Stimulated activated CD8-positive, alpha-beta memory T cell treated with anti-CD3 and anti-CD28 coated beads, Interleukin-7, amount 100 ng/mL, for 48 hours (primary cell): ENCODE results near the gene HOXA11.

Source experiments
- DNase-seq, 2 donors: peaks; one replicate each; pipeline ENCODE4 v3.0.0-alpha.2; 2020; ENCODE audit warnings: low read depth in 1 of 2; ENCODE audit errors: extremely low read depth in 1 of 2

Gene HOXA11

GRCh38 chr7:27194002-27194352, 8.9 kb upstream of the HOXA11 start:
- DNase-seq = no peak

DNA sequence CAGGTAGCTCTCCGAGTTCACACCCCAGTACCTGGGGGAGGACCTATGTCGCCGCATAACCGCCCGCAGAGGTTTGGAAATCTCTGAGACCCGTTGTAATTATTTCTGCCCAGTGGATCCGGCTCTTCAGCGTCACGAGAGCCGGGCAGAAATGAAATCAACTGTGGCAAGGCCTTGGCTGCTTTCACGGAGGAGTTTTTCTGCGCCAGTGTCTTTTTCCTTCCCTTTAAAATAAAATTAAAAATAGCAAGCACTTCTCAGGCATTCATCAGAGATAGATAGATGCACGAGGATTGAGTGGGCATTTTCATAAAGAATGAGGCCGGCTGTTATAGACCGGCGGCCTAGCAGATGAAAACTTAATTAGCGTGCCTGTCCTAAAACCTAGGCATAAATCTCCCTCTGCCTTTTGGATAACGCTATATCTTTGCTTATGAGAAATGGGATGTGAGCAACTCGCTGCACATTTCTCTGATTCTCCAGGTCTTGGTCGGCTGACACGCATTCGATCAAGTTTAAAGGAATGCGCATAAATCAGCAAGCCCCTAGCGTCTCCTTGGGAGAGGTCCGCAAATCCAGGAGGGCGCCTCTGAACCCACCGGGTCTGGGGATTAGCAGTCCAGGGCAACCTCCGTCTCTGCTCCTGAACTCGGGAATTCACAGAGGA, 8.4 kb upstream of the HOXA11 start:
- DNase-seq = no peak

DNA sequence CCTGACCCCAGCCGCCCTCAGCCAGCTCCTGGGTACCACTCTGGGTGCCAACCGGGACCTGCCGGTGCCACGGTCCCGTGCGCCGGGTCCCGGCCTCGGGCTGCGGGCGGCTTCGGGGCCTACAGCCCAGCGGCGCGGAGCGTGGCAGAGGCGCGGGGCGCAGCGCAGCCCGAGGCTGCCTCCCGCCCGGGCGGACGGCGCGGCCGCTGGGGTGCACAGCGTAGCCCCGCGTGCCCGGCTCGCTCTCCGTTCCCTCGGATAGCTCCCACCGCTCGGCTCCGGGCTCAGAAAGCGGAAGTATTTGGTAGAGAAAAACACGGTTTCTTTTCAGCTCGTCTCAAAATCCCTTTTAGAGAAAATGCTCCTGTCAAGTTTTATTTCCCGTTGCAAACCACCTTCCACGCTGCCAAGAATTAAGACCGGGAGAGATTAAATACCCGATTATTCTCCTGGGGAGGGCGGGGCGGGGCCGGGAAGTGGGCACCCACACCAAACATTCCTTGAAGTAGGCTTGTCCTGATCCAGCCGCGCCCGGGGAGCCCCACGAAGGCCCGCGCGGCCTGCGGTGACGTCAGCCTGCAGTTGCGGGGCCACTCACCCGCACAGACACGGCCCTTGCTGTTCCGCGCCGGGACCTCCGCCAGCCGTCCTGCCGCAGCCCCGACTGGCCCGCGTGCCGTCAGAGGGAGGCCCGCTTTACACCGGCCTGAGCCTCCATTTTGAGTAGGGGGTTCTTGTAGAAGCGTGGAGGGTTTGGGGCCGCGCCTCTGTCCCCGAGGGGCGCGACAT, 7.7 kb upstream of the HOXA11 start:
- no peak for DNase-seq

DNA sequence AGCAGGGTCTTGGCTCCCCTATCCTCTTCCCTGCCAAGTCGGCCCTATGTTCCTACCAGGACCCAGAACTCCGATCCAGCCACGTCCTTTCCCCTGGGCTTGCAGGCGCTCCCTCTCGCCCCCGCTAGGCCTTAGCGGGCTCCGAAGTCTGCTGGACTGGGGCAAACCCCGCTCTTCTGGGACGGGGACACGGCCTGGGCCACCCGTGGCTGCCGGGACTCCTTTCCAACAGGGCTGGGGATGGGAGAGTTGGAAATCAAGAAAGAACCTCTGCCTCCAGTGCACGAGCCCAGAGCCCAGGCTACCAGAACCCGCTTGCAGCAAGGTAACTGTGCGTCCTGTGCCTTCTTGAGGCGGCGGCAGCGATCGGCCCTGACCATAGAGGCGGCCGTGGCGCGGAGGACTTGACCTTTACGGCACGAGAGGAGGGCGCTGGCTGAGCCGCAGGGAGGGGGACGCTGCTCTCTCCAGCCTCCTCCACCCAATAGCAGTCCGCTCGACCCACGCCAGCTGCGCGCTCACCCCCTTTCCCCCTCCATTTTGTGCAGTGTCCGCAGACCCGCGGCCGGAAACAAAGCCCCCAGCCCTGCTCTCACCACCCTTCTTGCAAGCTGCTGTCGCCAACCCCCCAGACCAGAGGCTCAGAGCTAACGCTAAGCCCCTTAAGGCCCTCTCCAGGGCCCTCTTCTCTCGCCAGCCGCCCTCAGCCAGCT, 7.0 kb upstream of the HOXA11 start:
- no peak for DNase-seq

DNA sequence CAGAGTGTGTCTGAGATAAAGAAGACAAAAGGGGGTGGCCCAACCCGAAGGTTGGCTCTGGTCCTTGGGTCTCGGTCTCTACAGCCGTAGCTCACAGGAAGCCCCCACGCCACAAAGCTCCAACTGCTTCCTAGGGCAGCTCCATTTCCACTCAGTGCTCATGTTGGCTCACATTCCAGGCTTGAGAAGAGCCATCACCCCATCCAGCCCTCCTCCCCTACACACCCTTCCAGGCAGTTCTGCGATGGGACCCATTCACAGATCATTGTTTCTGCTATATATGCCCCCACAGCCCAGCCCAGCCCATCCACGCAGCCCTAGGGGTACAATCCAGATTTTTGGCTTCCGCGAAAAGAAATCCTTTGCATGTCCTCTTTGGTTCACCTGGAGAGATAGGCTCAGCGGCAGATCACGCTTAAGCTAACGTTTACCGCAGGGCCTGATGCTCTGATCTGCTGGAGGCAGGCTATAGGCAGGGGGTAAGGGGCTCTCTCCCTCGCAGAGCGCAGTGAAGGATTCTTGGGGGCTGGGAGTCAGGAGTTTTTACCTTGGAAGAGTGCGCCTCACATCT, 6.2 kb upstream of the HOXA11 start:
- no peak for DNase-seq

GRCh38 chr7:27189997-27190748, 5.1 kb upstream of the HOXA11 start:
- no peak for DNase-seq

GRCh38 chr7:27189295-27189996, 4.4 kb upstream of the HOXA11 start:
- no peak for DNase-seq

GRCh38 chr7:27188386-27189294, 3.6 kb upstream of the HOXA11 start:
- no peak for DNase-seq

DNA sequence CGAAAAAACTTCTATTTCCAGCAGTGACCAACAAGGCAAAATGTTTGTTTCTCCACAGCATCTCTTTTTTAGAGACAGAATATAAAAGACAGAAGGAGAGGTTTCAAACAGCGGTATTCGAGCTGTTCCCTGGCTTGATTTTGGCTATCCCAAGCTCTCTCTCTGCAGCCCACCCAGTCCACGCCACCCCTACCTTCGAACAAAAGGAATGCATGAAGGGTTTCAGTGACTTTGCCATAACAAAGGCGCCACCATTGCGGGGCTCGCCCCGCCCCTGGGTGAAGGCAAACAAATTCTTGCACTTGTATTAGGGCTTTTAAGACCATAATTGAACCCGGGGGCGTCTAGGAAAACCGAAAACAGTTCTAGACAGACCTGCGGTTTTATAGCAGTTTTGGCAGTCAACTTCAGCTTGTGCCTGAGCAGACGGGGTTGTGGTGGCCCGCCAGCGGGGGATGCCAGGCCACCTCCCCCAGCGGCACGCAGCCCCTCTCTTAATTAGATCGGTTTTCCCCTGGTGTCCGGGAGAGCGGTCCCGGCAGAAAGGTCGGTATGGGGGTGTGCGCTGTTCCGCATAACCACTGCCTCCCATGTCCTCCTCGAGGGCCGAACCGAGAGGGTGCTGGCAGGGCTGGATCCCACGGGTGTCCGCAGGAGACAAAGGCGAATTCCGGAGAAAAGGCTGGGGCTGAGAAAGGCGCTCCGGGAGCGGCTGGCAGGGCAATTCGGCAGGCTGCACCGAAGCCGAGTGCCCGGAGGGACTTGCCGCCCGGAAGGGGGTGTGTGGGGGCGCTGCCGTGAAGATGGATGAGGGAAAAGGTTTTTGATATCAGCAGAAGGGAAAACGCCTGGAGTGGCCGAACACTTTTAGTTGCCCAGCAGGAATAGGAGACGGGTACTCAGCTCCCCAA, 2.7 kb upstream of the HOXA11 start:
- no peak for DNase-seq

DNA sequence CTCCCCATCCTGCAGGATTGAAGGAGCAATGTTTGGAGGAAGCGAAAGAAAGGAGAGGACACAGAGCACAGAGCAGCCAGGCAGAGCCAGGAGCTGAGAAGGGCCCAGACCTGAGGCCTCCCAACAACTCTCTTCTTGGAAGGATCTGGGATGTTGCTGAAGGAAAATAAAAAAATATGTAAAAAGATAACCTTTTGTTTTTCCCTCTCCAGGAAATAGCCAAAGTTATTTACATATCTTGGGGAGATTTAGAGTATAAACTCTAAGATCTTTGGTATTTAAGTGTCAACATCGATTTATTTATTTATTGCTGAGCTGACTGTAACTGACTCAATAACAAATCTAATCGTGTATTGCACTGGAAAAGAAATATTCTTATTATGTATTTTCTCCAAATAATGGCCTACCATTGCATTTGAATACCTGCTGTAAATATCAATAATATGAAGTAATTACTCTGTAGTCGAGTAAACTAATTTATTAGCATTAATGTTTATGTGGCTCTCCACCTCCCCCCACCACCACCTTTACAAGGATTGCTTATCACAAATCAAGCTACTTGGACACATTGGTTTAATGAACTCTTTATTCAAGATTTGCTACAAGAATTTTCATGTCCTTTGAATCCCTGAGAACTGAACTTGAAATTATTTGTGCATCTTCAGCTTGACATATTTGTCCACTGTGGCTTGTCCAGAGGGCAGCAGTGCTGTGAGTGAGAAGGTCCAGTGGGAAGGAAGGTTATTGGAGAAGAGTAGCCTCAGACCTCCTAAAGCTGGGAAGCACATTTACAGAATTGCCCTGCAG, 1.8 kb upstream of the HOXA11 start:
- no peak for DNase-seq

DNA sequence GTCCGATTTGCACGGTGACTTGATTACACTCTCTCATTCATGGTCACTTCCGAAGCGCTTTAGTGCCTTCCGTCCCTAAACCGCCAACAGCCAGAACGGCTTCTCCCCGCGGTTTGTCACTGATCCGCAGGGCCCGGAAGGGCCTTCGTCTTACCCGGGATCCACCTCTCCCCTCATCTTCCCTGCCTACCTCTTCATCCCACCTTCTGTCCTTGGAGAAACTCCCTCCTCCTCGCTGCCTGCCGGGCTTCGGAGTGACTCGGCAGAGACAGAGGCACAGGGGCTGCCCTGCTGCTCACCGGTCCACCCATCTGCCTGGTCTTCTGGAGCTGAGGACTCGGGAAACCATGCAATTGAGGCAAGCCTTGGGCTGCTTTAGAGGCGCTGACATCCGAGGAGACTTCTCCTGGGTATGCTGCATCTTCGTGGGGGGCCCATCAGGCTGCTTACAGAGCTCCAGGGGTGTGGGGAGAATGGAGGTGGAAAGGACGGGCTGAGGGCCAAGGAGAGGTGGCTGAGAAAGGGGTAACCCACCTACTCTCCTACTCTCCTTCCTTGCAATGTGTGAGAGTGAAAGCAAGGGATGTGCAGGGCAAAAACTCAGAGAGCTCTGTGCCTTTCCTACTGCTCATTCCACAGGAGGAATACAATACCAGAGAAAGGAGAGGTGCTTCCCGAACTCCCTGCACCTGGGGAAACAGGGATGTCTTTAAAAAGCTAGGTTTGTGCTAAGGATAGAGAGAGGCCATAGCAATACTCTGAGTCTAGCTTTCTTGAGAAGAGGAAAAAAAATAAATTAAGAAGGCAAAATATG, 1.0 kb upstream of the HOXA11 start:
- DNase-seq = no peak

GRCh38 chr7:27184337-27185012, 557 bp downstream of the HOXA11 start:
- DNase-seq = no peak

GRCh38 chr7:27183682-27184336, 1.2 kb downstream of the HOXA11 start:
- no peak for DNase-seq

DNA sequence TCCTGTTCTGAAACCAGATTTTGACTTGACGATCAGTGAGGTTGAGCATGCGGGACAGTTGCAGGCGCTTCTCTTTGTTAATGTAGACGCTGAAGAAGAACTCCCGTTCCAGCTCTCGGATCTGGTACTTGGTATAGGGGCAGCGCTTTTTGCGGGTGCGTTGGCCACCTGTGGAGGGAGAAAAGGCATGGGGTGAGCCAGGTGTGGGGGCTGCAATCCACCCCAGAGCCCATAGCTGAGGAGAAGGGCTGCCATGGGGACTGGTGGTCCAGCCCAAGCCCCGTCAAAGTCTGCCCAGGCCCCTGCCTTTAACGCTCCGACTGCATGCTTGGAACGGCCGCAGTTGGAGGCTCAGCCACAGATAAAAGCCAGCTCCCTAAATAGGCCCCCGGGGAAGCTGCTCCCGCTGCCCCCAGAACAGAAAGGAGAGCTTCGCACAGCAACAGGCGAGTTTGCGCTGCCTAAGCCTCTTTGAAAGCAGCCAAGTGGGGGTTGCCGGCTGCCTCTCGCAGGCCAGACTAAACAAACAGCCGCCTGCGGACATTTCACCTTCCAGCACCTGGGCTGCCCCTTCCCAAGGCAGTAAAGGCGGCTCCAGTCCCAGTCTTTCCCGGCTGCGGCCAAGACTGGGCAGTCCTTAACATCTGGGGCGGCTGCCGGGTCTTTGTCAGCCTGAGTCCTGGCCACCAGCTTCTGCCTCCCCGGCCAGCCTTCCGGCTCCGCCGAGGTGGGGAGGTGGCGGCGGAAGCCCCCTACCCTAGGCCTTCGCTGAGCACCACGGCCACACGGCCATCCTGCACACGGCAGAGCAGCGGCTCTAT, 2.0 kb downstream of the HOXA11 start:
- DNase-seq = no peak
